T-cell (primary cell): ENCODE results near the gene ZNF396. TPM values are rescaled to one million over a fixed set of nuclear protein-coding genes. Genes with fewer than 3 reads are reported as not detected.
A peak's percentile ranks its signal among the peaks of the same experiment; 100 is the strongest.

Experiments used
- ATAC-seq, 4 experiments: fragments of 200-7000 bp in 3 of 4; fragments of 150-1000 bp in 1 of 4; cut with Tn5 transposase; replicated peaks in 1 of 4; 1 replicate in 3 of 4; 2 replicates in 1 of 4; pipeline ENCODE4 v1.10.0; 2021; ENCODE audit warnings: moderate library complexity in 3 of 4, mild to moderate bottlenecking in 2 of 4, moderate number of reproducible peaks in 1 of 4
- CTCF ChIA-PET, 2 donors: fragments of 300-600 bp; sonication (Branson Sonifier 250); formaldehyde crosslinking; loops; one replicate each; lab custom pipeline; 2022; ENCODE audit warnings: antibody characterized with exemption in 2 of 2; lab: Charles Lee
- POLR2A ChIA-PET, 2 donors: fragments of 300-600 bp; sonication (Branson Sonifier 250); formaldehyde crosslinking; loops; one replicate each; lab custom pipeline; 2022; ENCODE audit warnings: antibody characterized with exemption in 2 of 2; lab: Charles Lee
- DNase-seq, 35 experiments: peaks; one replicate each; pipeline versions ENCODE4 v3.0.0 to v3.0.0-alpha.2; 2013 to 2023
- H3K27ac ChIP-seq: one replicate; pipeline ENCODE4 v1.5.1; 2013; ENCODE audit warnings: low read length
- H3K27me3 ChIP-seq, 2 experiments: replicated peaks in 1 of 2; 1 replicate in 1 of 2; 2 replicates in 1 of 2; pipeline versions ENCODE4 v1.6.1 to v1.7.0; 2013; ENCODE audit warnings: low read length in 1 of 2, mixed read lengths in 1 of 2; ENCODE audit not compliant: control insufficient read depth in 2 of 2, insufficient read depth in 2 of 2; ENCODE audit errors: extremely low read depth in 1 of 2
- H3K36me3 ChIP-seq, 2 donors: 1 replicate in 1 of 2; 2 replicates in 1 of 2; pipeline versions ENCODE4 v1.6.1 to v1.7.0; 2013; ENCODE audit warnings: low read length in 1 of 2; ENCODE audit not compliant: control insufficient read depth in 2 of 2, insufficient read depth in 1 of 2; ENCODE audit errors: extremely low read depth in 1 of 2
- H3K4me1 ChIP-seq, 2 experiments: 1 replicate in 1 of 2; 2 replicates in 1 of 2; pipeline versions ENCODE4 v1.6.1 to v1.7.0; 2013; ENCODE audit warnings: low read length in 2 of 2, mixed read lengths in 1 of 2; ENCODE audit not compliant: insufficient read depth in 2 of 2, control insufficient read depth in 1 of 2; ENCODE audit errors: extremely low read depth in 1 of 2
- H3K4me3 ChIP-seq, 2 donors: 1 replicate in 1 of 2; 2 replicates in 1 of 2; pipeline versions ENCODE4 v1.5.1 to v1.7.0; 2013; ENCODE audit warnings: mild to moderate bottlenecking in 2 of 2, low read length in 1 of 2, moderate library complexity in 1 of 2; ENCODE audit not compliant: control insufficient read depth in 1 of 2; ENCODE audit errors: extremely low read depth in 1 of 2
- H3K9me3 ChIP-seq: 2 replicates; pipeline ENCODE4 v1.7.0; 2013
- H3K27ac Mint-ChIP-seq, 2 donors: one replicate each; pipeline ENCODE4 v1.8.0; 2020 to 2021; ENCODE audit warnings: mild to moderate bottlenecking in 2 of 2, mixed read lengths in 2 of 2
- H3K27me3 Mint-ChIP-seq, 2 donors: one replicate each; pipeline ENCODE4 v1.8.0; 2021 to 2022; ENCODE audit warnings: mixed read lengths in 2 of 2
- H3K36me3 Mint-ChIP-seq: one replicate; pipeline ENCODE4 v1.8.0; 2021; ENCODE audit warnings: mixed read lengths
- H3K4me1 Mint-ChIP-seq, 3 donors: one replicate each; pipeline ENCODE4 v1.8.0; 2020 to 2022; ENCODE audit warnings: mixed read lengths in 3 of 3, mild to moderate bottlenecking in 1 of 3
- H3K4me3 Mint-ChIP-seq, 3 donors: one replicate each; pipeline ENCODE4 v1.8.0; 2020 to 2022; ENCODE audit warnings: mild to moderate bottlenecking in 3 of 3, mixed read lengths in 3 of 3, moderate library complexity in 3 of 3
- H3K9me3 Mint-ChIP-seq, 3 donors: one replicate each; pipeline ENCODE4 v1.8.0; 2020 to 2022; ENCODE audit warnings: mixed read lengths in 3 of 3
- WGBS: methylation state at CpG from one replicate; pipeline ENCODE4 v1.1.5; 2013; ENCODE audit warnings: missing lambda C conversion rate; ENCODE audit not compliant: insufficient coverage; 5-methylcytosine and 5-hydroxymethylcytosine counted together
- total RNA-seq, 35 experiments: library from RNA in 6 of 35; stranded (reverse) in 6 of 35; fragments of 120-200 nt in 1 of 35; gene quantifications; one replicate each; pipeline versions ENCODE4 v1.2.1 to v1.2.4 and lab custom pipeline; 2013 to 2026

The ZNF396 gene
- 1 to 10 TPM in 2 of 5 donors, under 1 TPM in 2, not detected in 1; 0.73 to 2.4 (median 1.4) TPM for total RNA-seq
- 2.1 TPM for total RNA-seq (2013)
- total RNA-seq (lab: John Stamatoyannopoulos, UW), result 0.13 to 4.7 (median 0.80) reads per million in 29 experiments

DNA sequence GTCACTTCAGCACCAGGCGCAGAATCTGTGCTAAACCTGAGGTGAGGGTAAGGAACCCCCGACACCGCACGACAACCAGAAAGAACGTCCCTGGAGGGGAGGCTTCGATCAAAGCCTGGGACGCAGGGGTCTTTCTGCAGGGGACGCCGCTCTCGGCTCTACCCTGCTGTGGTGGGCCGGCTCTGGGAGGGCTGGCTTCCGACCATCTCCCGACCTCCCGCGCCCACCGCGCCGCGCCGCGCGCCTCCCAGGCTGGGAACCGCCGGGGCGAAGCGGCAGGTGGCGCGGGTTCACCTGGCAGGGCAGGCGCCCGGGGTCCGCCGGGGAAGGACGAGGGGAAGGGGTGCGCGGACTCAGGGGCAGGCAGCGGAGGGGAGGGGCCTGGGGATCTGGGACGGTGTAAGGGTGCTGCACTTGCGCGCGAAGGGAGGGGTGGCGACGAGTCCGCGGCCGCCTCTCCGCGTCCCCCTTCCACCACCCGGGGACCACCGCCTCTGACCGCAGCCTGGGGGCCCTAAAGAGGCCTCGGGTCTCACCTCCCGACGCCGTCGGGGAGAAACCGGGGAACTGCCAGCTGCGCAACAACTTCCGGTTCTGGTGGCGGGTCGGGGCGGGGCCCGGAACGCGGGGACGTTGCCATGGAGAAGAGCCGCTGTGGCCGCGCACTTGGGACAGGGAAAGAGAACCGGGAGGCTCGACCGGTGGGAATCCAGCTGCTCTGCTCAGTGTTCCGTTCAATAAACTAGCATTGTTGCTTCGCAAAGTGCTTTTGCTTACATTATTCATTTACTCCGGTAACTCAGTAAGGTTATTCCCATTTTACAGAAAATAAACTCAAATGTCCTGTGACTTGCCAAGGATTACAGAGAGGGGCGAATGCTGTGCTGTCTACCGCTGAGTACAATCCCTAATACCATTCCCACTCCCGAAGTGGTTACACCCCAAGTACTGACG, at the start of gene ZNF396:
TSS of gene ZNF396 (minus strand) at position 596 of the 954 bp plus-strand sequence. CDS start 3,045 bp downstream, outside the sequence.
- DNase-seq, result peak; percentile 15 to 79 (median 57)
- Mint-ChIP-seq H3K9me3 (no peaks in the 10 kb centered on the region), H3K36me3 (peaks cover 2% of the 10 kb centered on the region), H3K27ac (peak within 1 kb of the TSS in 1 of 2 donors; percentile 69), H3K4me1 (peaks cover 7 to 12% (median 9%) of the 10 kb centered on the region in 3 donors), H3K27me3 (no peaks in the 10 kb centered on the region), H3K4me3 (peak within 1 kb of the TSS; percentile 81 to 86 (median 86))
- POLR2A ChIA-PET, result no interaction called here
- CTCF ChIA-PET, result no interaction called here
- Histone ChIP-seq H3K27me3 (peaks cover 0 to 4% of the 10 kb centered on the region in 2 experiments), H3K4me1 (peaks cover 0 to 12% of the 10 kb centered on the region in 2 experiments), H3K9me3 (no peaks in the 10 kb centered on the region), H3K36me3 (no peaks in the 10 kb centered on the region), H3K4me3 (peak within 1 kb of the TSS; percentile 74 to 81), H3K27ac (no peak within 1 kb of the TSS)
- WGBS, result 4% methylated on average over 67 of the region's 78 CpGs
- ATAC-seq, result peak; percentile 72 to 82 (median 80)

DNA sequence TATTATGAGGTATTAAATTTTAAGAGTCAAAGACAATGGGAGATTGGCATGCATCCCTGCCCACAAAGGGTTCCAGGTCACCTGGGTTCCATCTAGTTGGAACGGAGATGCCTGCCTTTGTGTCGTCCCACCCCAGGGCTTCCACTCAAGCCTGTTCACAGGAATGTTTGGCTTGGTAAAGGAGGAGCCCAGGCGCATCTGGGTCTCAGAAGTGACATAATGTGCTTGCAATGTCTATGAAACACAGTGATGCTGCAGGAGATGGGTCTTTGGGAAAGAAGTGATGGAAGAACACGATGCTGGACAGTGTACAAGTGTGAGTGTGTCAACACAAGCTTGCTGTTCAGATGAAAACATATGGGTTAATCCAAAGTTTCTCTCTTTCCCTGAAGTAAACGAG, 49.6 kb upstream of the ZNF396 start:
- H3K27ac ChIP-seq, result no peak overlapping the region
- no peak overlapping the region for H3K27ac Mint-ChIP-seq
- ATAC-seq (no peak), DNase-seq (no peak)
- no peaks in the 10 kb centered on the region for H3K9me3 Mint-ChIP-seq
- H3K36me3 ChIP-seq, result no peaks in the 10 kb centered on the region
- H3K4me3 ChIP-seq, result no peak overlapping the region
- H3K27me3 ChIP-seq, result peaks cover 0 to 5% of the 10 kb centered on the region in 2 experiments
- H3K4me3 Mint-ChIP-seq, result no peak overlapping the region
- POLR2A ChIA-PET, result no interaction called here
- H3K27me3 Mint-ChIP-seq, result peaks cover 0 to 3% of the 10 kb centered on the region in 2 donors
- H3K4me1 Mint-ChIP-seq, result no peaks in the 10 kb centered on the region
- no peaks in the 10 kb centered on the region for H3K4me1 ChIP-seq
- H3K36me3 Mint-ChIP-seq, result no peaks in the 10 kb centered on the region
- H3K9me3 ChIP-seq, result no peaks in the 10 kb centered on the region
- 80% methylated on average over 4 of the region's 5 CpGs for WGBS
- CTCF ChIA-PET, result no interaction called here

DNA sequence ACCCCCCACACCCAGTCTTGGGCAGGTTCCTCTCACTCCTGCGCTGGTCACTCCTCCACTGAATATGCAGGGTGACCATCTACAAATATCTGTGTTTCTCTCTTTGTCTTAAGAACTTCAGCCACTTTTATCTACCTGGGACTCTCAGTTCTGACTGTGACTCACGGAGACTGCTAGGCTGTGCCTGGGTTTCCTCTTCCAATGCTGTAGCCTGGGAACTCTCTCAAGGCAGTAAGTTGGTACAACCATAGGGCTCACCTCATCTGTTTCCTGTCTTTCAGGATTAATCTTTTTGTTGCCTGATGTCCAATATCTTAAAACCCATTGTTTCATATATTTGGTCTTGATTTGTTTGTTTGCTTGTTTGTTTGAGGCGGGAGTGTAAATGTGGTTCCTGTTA, 47.2 kb upstream of the ZNF396 start:
- Histone ChIP-seq H3K36me3 (no peaks in the 10 kb centered on the region), H3K9me3 (no peaks in the 10 kb centered on the region), H3K27me3 (peaks cover 0 to 5% of the 10 kb centered on the region in 2 experiments), H3K27ac (no peak overlapping the region), H3K4me1 (no peaks in the 10 kb centered on the region), H3K4me3 (no peak overlapping the region)
- ChIA-PET CTCF (no interaction called here), POLR2A (no interaction called here)
- Mint-ChIP-seq H3K4me1 (no peaks in the 10 kb centered on the region), H3K27ac (no peak overlapping the region), H3K36me3 (no peaks in the 10 kb centered on the region), H3K27me3 (peaks cover 0 to 3% of the 10 kb centered on the region in 2 donors), H3K4me3 (no peak overlapping the region), H3K9me3 (no peaks in the 10 kb centered on the region)
- 92% methylated on average over 2 of the region's 3 CpGs for WGBS
- ATAC-seq, result no peak
- no peak for DNase-seq

DNA sequence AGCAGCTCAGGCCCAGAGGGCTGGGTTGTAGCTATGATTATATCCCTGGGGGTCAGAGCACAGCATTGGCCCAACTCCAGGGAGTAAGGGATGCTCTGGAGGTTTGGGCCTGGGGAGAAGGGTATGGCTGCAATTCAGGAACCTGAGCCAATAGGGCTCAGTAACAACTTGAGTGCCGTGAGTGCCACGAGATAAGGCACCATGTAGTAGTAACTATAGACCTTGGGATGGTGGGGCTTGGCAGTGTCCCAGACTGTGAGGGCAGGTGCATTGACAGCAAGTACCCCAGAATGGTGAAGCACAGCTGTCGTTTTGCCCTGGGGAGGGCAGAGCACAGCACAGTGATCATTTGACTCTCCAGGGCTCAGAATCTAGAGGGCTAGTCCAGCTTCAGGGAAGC, 45.1 kb upstream of the ZNF396 start:
- ChIA-PET POLR2A (no interaction called here), CTCF (no interaction called here)
- Histone ChIP-seq H3K4me1 (no peaks in the 10 kb centered on the region), H3K36me3 (no peaks in the 10 kb centered on the region), H3K9me3 (peaks cover 6% of the 10 kb centered on the region), H3K27me3 (peaks cover 0 to 5% of the 10 kb centered on the region in 2 experiments), H3K4me3 (no peak overlapping the region), H3K27ac (no peak overlapping the region)
- no peak overlapping the region for H3K4me3 Mint-ChIP-seq
- WGBS, result 67% methylated on average over 3 of the region's 3 CpGs
- no peaks in the 10 kb centered on the region for H3K36me3 Mint-ChIP-seq
- peaks cover 6 to 12% (median 6%) of the 10 kb centered on the region in 3 donors for H3K9me3 Mint-ChIP-seq
- no peaks in the 10 kb centered on the region for H3K4me1 Mint-ChIP-seq
- ATAC-seq, result no peak
- H3K27ac Mint-ChIP-seq, result no peak overlapping the region
- H3K27me3 Mint-ChIP-seq, result peaks cover 0 to 3% of the 10 kb centered on the region in 2 donors
- DNase-seq, result no peak

DNA sequence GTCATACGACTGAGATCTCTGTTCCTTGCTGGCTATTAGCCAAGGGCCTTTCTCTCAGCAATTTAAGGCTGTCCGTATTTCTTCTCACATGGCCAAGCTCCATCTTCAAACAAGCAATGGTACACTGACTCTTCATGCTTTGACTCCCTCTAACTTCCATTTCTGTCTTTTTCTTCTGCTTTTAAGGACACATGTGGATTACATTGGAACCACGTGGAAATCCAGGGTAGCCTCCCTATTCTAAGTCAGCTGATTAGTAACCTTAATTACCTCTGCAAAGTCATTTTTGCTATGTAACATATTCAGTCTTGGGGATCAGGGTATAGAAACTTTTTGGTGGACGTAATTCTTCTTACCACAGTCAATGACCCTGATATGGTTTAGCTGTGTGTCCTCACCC, 41.5 kb upstream of the ZNF396 start:
- Mint-ChIP-seq H3K4me1 (peaks cover 10 to 17% (median 16%) of the 10 kb centered on the region in 3 donors), H3K9me3 (peaks cover 8 to 15% (median 9%) of the 10 kb centered on the region in 3 donors), H3K4me3 (no peak overlapping the region), H3K27ac (no peak overlapping the region), H3K27me3 (peaks cover 0 to 3% of the 10 kb centered on the region in 2 donors), H3K36me3 (no peaks in the 10 kb centered on the region)
- no peaks in the 10 kb centered on the region for H3K4me1 ChIP-seq
- CTCF ChIA-PET, result no interaction called here
- H3K9me3 ChIP-seq, result peaks cover 6% of the 10 kb centered on the region
- POLR2A ChIA-PET, result no interaction called here
- DNase-seq (no peak), ATAC-seq (no peak)
- H3K27ac ChIP-seq, result no peak overlapping the region
- no peaks in the 10 kb centered on the region for H3K36me3 ChIP-seq
- peaks cover 0 to 3% of the 10 kb centered on the region in 2 experiments for H3K27me3 ChIP-seq
- no peak overlapping the region for H3K4me3 ChIP-seq
- 100% methylated on average over 2 of the region's 4 CpGs for WGBS

DNA sequence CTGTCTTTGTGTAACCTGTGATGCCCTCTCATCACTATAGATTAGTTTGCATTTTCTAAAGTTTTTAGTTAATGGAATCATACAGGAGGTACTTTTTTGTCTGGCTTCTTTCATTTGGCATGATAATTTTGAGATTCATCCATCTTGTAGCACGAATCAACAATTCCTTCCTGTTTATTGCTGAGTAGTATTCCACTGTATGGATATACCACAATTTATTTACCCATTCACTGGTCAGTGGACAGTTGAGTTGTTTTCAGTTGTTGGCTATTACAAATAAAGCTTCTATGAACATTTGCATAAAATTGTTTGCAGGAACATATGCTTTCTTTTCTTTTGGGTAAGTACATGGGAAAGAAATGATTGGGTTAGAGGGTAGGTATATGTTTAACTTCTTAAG, 40.1 kb upstream of the ZNF396 start:
- Mint-ChIP-seq H3K27ac (no peak overlapping the region), H3K4me1 (peaks cover 20 to 27% (median 25%) of the 10 kb centered on the region in 3 donors), H3K27me3 (peaks cover 2% of the 10 kb centered on the region in 2 donors), H3K36me3 (no peaks in the 10 kb centered on the region), H3K4me3 (no peak overlapping the region), H3K9me3 (peaks cover 8 to 15% (median 9%) of the 10 kb centered on the region in 3 donors)
- DNase-seq (no peak), ATAC-seq (no peak)
- no peak overlapping the region for H3K27ac ChIP-seq
- POLR2A ChIA-PET, result no interaction called here
- no CpG with 5 or more reads among the region's 1 CpG for WGBS
- no peaks in the 10 kb centered on the region for H3K27me3 ChIP-seq
- CTCF ChIA-PET, result no interaction called here
- H3K4me1 ChIP-seq, result peaks cover 6 to 10% of the 10 kb centered on the region in 2 experiments
- H3K4me3 ChIP-seq, result no peak overlapping the region
- H3K36me3 ChIP-seq, result no peaks in the 10 kb centered on the region
- peaks cover 6% of the 10 kb centered on the region for H3K9me3 ChIP-seq
